NT2/D1 (cell line): ENCODE measurements around the gene KIAA0513.

ENCODE experiments used
- DNase-seq: peaks from one replicate; pipeline ENCODE4 v3.0.0-alpha.2; 2011; ENCODE audit warnings: low read depth, low spot score
- H3K27me3 ChIP-seq: 2 replicates; pipeline ENCODE4 v1.6.0; 2011; ENCODE audit warnings: mild to moderate bottlenecking; ENCODE audit not compliant: insufficient read length, insufficient read depth
- H3K36me3 ChIP-seq: 2 replicates; pipeline ENCODE4 v1.6.1; 2011; ENCODE audit warnings: mild to moderate bottlenecking, low read length, mixed read lengths; ENCODE audit not compliant: insufficient read depth, insufficient read length
- H3K4me1 ChIP-seq: 2 replicates; pipeline ENCODE4 v1.5.1; 2011; ENCODE audit not compliant: insufficient read depth, insufficient read length
- H3K4me3 ChIP-seq: 2 replicates; pipeline ENCODE4 v1.5.1; 2011; ENCODE audit warnings: low read depth; ENCODE audit not compliant: insufficient read length
- H3K9ac ChIP-seq: 2 replicates; pipeline ENCODE4 v1.6.0; 2011; ENCODE audit warnings: low read depth; ENCODE audit not compliant: insufficient read length
- H3K9me3 ChIP-seq: 2 replicates; pipeline ENCODE4 v1.5.1; 2011; ENCODE audit warnings: mild to moderate bottlenecking, low read length; ENCODE audit not compliant: insufficient read depth
- SUZ12 ChIP-seq: IDR thresholded peaks from 2 replicates; pipeline ENCODE4 v1.6.1; 2011; ENCODE audit not compliant: insufficient read length, insufficient read depth; ENCODE audit errors: extremely low read depth
- YY1 ChIP-seq: IDR thresholded peaks from 2 replicates; pipeline ENCODE4 v1.6.1; 2011; ENCODE audit not compliant: insufficient read length, insufficient read depth
- ZNF274 ChIP-seq: IDR thresholded peaks from 2 replicates; pipeline ENCODE4 v1.6.1; 2011; ENCODE audit warnings: mild to moderate bottlenecking, low read depth, low read length

Gene KIAA0513

GRCh38 chr16:85128079-85128837 lies 100.7 kb downstream of the KIAA0513 start:
- peaks cover 6% of the 10 kb centered on the region for H3K27me3 ChIP-seq
- H3K36me3 ChIP-seq = peaks cover 2% of the 10 kb centered on the region
- H3K4me3 ChIP-seq = no peak overlapping the region
- no peak for DNase-seq
- peaks cover 24% of the 10 kb centered on the region for H3K4me1 ChIP-seq
- no peak overlapping the region for H3K9ac ChIP-seq
- H3K9me3 ChIP-seq = peaks cover 3% of the 10 kb centered on the region; the same call in 1 of the 2 replicates
- TF ChIP-seq ZNF274 (no peak), YY1 (no peak), SUZ12 (no peak)

GRCh38 chr16:85129876-85130704 lies 102.5 kb downstream of the KIAA0513 start:
- H3K4me1 ChIP-seq = peaks cover 19% of the 10 kb centered on the region
- peaks cover under 1% of the 10 kb centered on the region for H3K27me3 ChIP-seq
- no peak for TF ChIP-seq ZNF274
- TF ChIP-seq SUZ12 = no peak
- TF ChIP-seq YY1 = no peak
- peaks cover 20% of the 10 kb centered on the region for H3K36me3 ChIP-seq
- DNase-seq = no peak
- H3K4me3 ChIP-seq = no peak overlapping the region
- no peaks in the 10 kb centered on the region for H3K9me3 ChIP-seq
- H3K9ac ChIP-seq = peak overlapping the region; percentile 2

GRCh38 chr16:85130705-85131028 lies 103.1 kb downstream of the KIAA0513 start:
- Histone ChIP-seq H3K9me3 (no peaks in the 10 kb centered on the region), H3K9ac (no peak overlapping the region), H3K4me1 (peaks cover 25% of the 10 kb centered on the region), H3K36me3 (peaks cover 26% of the 10 kb centered on the region), H3K4me3 (no peak overlapping the region), H3K27me3 (no peaks in the 10 kb centered on the region)
- no peak for TF ChIP-seq ZNF274
- no peak for TF ChIP-seq SUZ12
- no peak for TF ChIP-seq YY1
- DNase-seq = no peak

GRCh38 chr16:85132456-85133289 lies 105.1 kb downstream of the KIAA0513 start:
- no peak overlapping the region for H3K4me3 ChIP-seq
- H3K9me3 ChIP-seq = no peaks in the 10 kb centered on the region
- peaks cover 20% of the 10 kb centered on the region for H3K4me1 ChIP-seq
- H3K27me3 ChIP-seq = peaks cover 1% of the 10 kb centered on the region
- no peak overlapping the region for H3K9ac ChIP-seq
- peaks cover 26% of the 10 kb centered on the region for H3K36me3 ChIP-seq
- TF ChIP-seq YY1 (no peak), ZNF274 (no peak), SUZ12 (no peak)
- DNase-seq = no peak

GRCh38 chr16:85133290-85133599 lies 105.7 kb downstream of the KIAA0513 start:
- Histone ChIP-seq H3K27me3 (peaks cover 7% of the 10 kb centered on the region), H3K9me3 (no peaks in the 10 kb centered on the region), H3K4me1 (peaks cover 20% of the 10 kb centered on the region), H3K9ac (no peak overlapping the region), H3K4me3 (no peak overlapping the region), H3K36me3 (peaks cover 26% of the 10 kb centered on the region)
- DNase-seq = no peak
- TF ChIP-seq YY1 = no peak
- no peak for TF ChIP-seq SUZ12
- no peak for TF ChIP-seq ZNF274

- no peak for TF ChIP-seq ZNF274
- TF ChIP-seq SUZ12 = no peak
- TF ChIP-seq YY1 = no peak
These were observed 106.6 kb downstream of the KIAA0513 start for GRCh38 chr16:85134076-85134788.

More at GRCh38 chr16:85134076-85134788, 106.6 kb downstream of the KIAA0513 start:
- DNase-seq = no peak
- Histone ChIP-seq H3K4me3 (no peak overlapping the region), H3K27me3 (peaks cover 12% of the 10 kb centered on the region), H3K9me3 (no peaks in the 10 kb centered on the region), H3K4me1 (peaks cover 21% of the 10 kb centered on the region), H3K36me3 (peaks cover 26% of the 10 kb centered on the region), H3K9ac (no peak overlapping the region)
